ENCODE data around the gene FSTL4.

GRCh38 chr5:133384903-133385302 lies 227.4 kb downstream of the FSTL4 start:
- no peak for TF ChIP-seq CTCF (IDR thresholded peaks at IDR 0.05; ENCODE audit: low read depth, low read length, missing input control)
- TF ChIP-seq MAX (IDR thresholded peaks at IDR 0.05): no peak
- TF ChIP-seq SP1 (IDR thresholded peaks at IDR 0.05): no peak
- TF ChIP-seq FOXA1 (IDR thresholded peaks at IDR 0.05): no peak
- no peak for TF ChIP-seq TAF1 (conservative IDR thresholded peaks at IDR 0.05)
- TF ChIP-seq YY1 (IDR thresholded peaks at IDR 0.05): no peak
- TF ChIP-seq REST (IDR thresholded peaks at IDR 0.05): no peak
- no peak for TF ChIP-seq ZBTB33 (IDR thresholded peaks at IDR 0.05)
- no peak for TF ChIP-seq RXRA (IDR thresholded peaks at IDR 0.05)

All from liver (tissue), 3 donors.